HEK293 (cell line): ENCODE measurements around the gene ZMYM4.

Source experiments
- CTCF ChIA-PET: fragments of 350-600 bp; formaldehyde crosslinking; extraction: SDS; loops from one replicate; lab custom pipeline; 2021; ENCODE audit warnings: antibody characterized with exemption; lab: Yijun Ruan, JAX
- POLR2A ChIA-PET: fragments of 300-600 bp; formaldehyde crosslinking; extraction: SDS; loops from one replicate; lab custom pipeline; 2020; ENCODE audit warnings: antibody characterized with exemption, inconsistent platforms; lab: Yijun Ruan, JAX
- H3K27ac ChIP-seq: fragments of 200-500 bp; sonication (Bioruptor generic); 2 replicates; pipeline ENCODE4 v1.5.1; 2014; ENCODE audit warnings: low read depth, low read length, control low read depth, inconsistent platforms; ENCODE audit errors: extremely low read depth
- H3K36me3 ChIP-seq, 2 experiments: fragments of 200-500 bp in 1 of 2; sonication (Bioruptor generic) in 1 of 2; 1 replicate in 1 of 2; 2 replicates in 1 of 2; pipeline ENCODE4 v1.5.1; 2014 to 2017; ENCODE audit warnings: inconsistent platforms in 2 of 2, low read length in 2 of 2; ENCODE audit not compliant: control insufficient read depth in 2 of 2, insufficient read depth in 1 of 2
- H3K4me1 ChIP-seq: fragments of 200-500 bp; sonication (Bioruptor generic); 2 replicates; pipeline ENCODE4 v1.5.1; 2014; ENCODE audit warnings: mild to moderate bottlenecking, low read length, inconsistent platforms; ENCODE audit not compliant: control insufficient read depth, insufficient read depth
- H3K4me3 ChIP-seq: 2 replicates; pipeline ENCODE4 v1.5.1; 2011; ENCODE audit warnings: low read depth, mild to moderate bottlenecking, control low read depth, low read length, moderate library complexity
- H3K9me3 ChIP-seq: fragments of 200-500 bp; sonication (Bioruptor generic); 2 replicates; pipeline ENCODE4 v1.5.1; 2014; ENCODE audit warnings: low read depth, low read length, inconsistent platforms; ENCODE audit not compliant: control insufficient read depth, insufficient read depth
- EGR2 ChIP-seq: fragments of 450-650 bp; formaldehyde crosslinking; IDR thresholded peaks from 2 replicates; pipeline ENCODE4 v1.5.1; 2016; ENCODE audit warnings: low read depth, missing biosample characterization, missing genetic modification characterization
- GFI1B ChIP-seq: fragments of 450-650 bp; formaldehyde crosslinking; IDR thresholded peaks from 2 replicates; pipeline ENCODE4 v1.5.1; 2016; ENCODE audit warnings: missing biosample characterization, missing genetic modification characterization
- KLF10 ChIP-seq: fragments of 450-650 bp; IDR thresholded peaks from 2 replicates; pipeline ENCODE4 v1.5.1; 2018; ENCODE audit warnings: missing biosample characterization, mild to moderate bottlenecking, missing genetic modification characterization
- MZF1 ChIP-seq: fragments of 450-650 bp; formaldehyde crosslinking; IDR thresholded peaks from 2 replicates; pipeline ENCODE4 v1.5.1; 2017; ENCODE audit warnings: missing biosample characterization, missing genetic modification characterization, borderline replicate concordance
- ZNF16 ChIP-seq: fragments of 450-650 bp; formaldehyde crosslinking; IDR thresholded peaks from 2 replicates; pipeline ENCODE4 v1.5.1; 2016; ENCODE audit warnings: low read depth, missing biosample characterization, missing genetic modification characterization
- ZNF184 ChIP-seq: fragments of 450-650 bp; IDR thresholded peaks from 2 replicates; pipeline ENCODE4 v1.5.1; 2018; ENCODE audit warnings: missing biosample characterization, mild to moderate bottlenecking, missing genetic modification characterization
- ZNF211 ChIP-seq: fragments of 450-650 bp; formaldehyde crosslinking; IDR thresholded peaks from 2 replicates; pipeline ENCODE4 v1.5.1; 2016; ENCODE audit warnings: low read depth, missing biosample characterization, missing genetic modification characterization
- ZNF248 ChIP-seq: fragments of 450-650 bp; formaldehyde crosslinking; IDR thresholded peaks from 2 replicates; pipeline ENCODE4 v1.5.1; 2017; ENCODE audit warnings: missing biosample characterization, missing genetic modification characterization
- ZNF335 ChIP-seq: fragments of 450-650 bp; formaldehyde crosslinking; conservative IDR thresholded peaks from 2 replicates; pipeline ENCODE4 v1.5.1; 2016; ENCODE audit warnings: missing biosample characterization, missing genetic modification characterization
- ZNF366 ChIP-seq: fragments of 450-650 bp; formaldehyde crosslinking; conservative IDR thresholded peaks from 2 replicates; pipeline ENCODE4 v1.5.1; 2016; ENCODE audit warnings: missing biosample characterization, missing genetic modification characterization
- ZNF394 ChIP-seq: fragments of 450-650 bp; formaldehyde crosslinking; IDR thresholded peaks from 2 replicates; pipeline ENCODE4 v1.5.1; 2016; ENCODE audit warnings: missing biosample characterization, missing genetic modification characterization, mild to moderate bottlenecking, moderate library complexity, borderline replicate concordance
- ZNF416 ChIP-seq: fragments of 450-650 bp; formaldehyde crosslinking; IDR thresholded peaks from 2 replicates; pipeline ENCODE4 v1.5.1; 2016; ENCODE audit warnings: missing biosample characterization, missing genetic modification characterization
- ZNF510 ChIP-seq: fragments of 450-650 bp; formaldehyde crosslinking; IDR thresholded peaks from 2 replicates; pipeline ENCODE4 v1.5.1; 2018; ENCODE audit warnings: mild to moderate bottlenecking, missing genetic modification characterization, missing biosample characterization; ENCODE audit not compliant: insufficient replicate concordance
- ZNF571 ChIP-seq: fragments of 450-650 bp; formaldehyde crosslinking; IDR thresholded peaks from 2 replicates; pipeline ENCODE4 v1.5.0; 2017; ENCODE audit warnings: missing biosample characterization, missing genetic modification characterization
- ZNF610 ChIP-seq: fragments of 450-650 bp; formaldehyde crosslinking; IDR thresholded peaks from 2 replicates; pipeline ENCODE4 v1.5.1; 2016; ENCODE audit warnings: missing biosample characterization, missing genetic modification characterization, borderline replicate concordance
- ZNF654 ChIP-seq: fragments of 450-650 bp; formaldehyde crosslinking; IDR thresholded peaks from 2 replicates; pipeline ENCODE4 v1.5.1; 2016; ENCODE audit warnings: low read depth, missing biosample characterization, missing genetic modification characterization
- ZNF677 ChIP-seq: fragments of 450-650 bp; IDR thresholded peaks from 2 replicates; pipeline ENCODE4 v1.5.0; 2018; ENCODE audit warnings: missing biosample characterization, mild to moderate bottlenecking, missing genetic modification characterization, moderate library complexity
- ZNF777 ChIP-seq: fragments of 450-650 bp; formaldehyde crosslinking; IDR thresholded peaks from 2 replicates; pipeline ENCODE4 v1.5.1; 2017; ENCODE audit warnings: missing biosample characterization, missing genetic modification characterization, borderline replicate concordance
- TF ChIP-seq, protein P1 (sequence below): fragments of 450-650 bp; formaldehyde crosslinking; optimal IDR thresholded peaks from 2 replicates; pipeline ENCODE3; 2016; ENCODE audit warnings: missing biosample characterization, mild to moderate bottlenecking, missing genetic modification characterization
- TF ChIP-seq, protein P2 (sequence below): fragments of 450-650 bp; formaldehyde crosslinking; IDR thresholded peaks from 2 replicates; pipeline ENCODE4 v1.5.1; 2016; ENCODE audit warnings: missing biosample characterization, missing genetic modification characterization
- TF ChIP-seq, protein P3 (sequence below): fragments of 450-650 bp; formaldehyde crosslinking; IDR thresholded peaks from 2 replicates; pipeline ENCODE4 v1.5.1; 2017; ENCODE audit warnings: missing biosample characterization, missing genetic modification characterization
- TF ChIP-seq, protein P4 (sequence below): fragments of 450-650 bp; formaldehyde crosslinking; IDR thresholded peaks from 2 replicates; pipeline ENCODE4 v1.5.1; 2017; ENCODE audit warnings: missing biosample characterization, mild to moderate bottlenecking, missing genetic modification characterization, moderate library complexity
- TF ChIP-seq, protein P5 (sequence below): fragments of 450-650 bp; formaldehyde crosslinking; IDR thresholded peaks from 2 replicates; pipeline ENCODE4 v1.5.1; 2016; ENCODE audit warnings: missing biosample characterization, missing genetic modification characterization, low read depth
- TF ChIP-seq, protein P6 (sequence below): fragments of 450-650 bp; formaldehyde crosslinking; IDR thresholded peaks from 2 replicates; pipeline ENCODE4 v1.5.1; 2016; ENCODE audit warnings: missing biosample characterization, missing genetic modification characterization

Gene ZMYM4

DNA sequence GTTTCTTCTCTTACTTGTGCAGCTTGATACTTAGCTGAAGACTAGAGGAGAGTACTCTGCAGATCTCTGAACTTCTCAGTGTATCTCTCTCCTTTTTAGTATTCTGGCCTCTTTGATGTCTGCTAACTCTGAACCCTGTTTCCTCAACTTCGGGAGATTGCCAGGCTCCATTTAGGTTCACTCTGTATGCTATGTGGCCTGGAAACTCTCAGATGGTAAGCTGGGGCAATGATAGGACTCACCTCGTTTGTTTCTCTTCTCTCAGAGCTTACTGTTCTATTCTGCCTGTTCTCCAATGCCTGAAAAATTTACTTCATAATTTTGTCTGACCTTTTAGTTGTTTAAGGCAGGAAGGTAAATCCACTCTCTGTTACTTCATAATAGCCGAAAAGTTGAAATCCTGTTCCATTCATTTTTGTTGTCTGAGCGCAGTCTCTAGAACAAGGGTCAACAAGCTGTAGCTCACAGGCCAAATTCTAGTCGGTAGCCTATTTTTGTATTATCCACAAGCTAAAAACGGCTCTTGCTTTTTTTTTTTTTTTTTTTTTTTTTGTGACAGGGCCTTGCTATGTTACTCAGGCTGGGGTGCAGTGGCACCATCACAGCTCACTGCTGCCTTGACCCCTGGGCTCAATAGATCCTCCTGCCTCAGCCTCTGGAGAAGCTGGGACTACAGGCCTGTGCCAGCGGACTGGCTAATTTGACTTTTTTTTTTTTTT is 33.3 kb downstream of the ZMYM4 start:
- H3K9me3 ChIP-seq = no peaks in the 10 kb centered on the region
- no peak for TF ChIP-seq ZNF16 (tag by site-specific recombination)
- no peak for TF ChIP-seq ZNF184 (tag by site-specific recombination)
- TF ChIP-seq, protein P1, sequence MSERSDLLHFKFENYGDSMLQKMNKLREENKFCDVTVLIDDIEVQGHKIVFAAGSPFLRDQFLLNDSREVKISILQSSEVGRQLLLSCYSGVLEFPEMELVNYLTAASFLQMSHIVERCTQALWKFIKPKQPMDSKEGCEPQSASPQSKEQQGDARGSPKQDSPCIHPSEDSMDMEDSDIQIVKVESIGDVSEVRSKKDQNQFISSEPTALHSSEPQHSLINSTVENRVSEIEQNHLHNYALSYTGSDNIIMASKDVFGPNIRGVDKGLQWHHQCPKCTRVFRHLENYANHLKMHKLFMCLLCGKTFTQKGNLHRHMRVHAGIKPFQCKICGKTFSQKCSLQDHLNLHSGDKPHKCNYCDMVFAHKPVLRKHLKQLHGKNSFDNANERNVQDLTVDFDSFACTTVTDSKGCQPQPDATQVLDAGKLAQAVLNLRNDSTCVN (tag by site-specific recombination) = no peak
- TF ChIP-seq, protein P2, sequence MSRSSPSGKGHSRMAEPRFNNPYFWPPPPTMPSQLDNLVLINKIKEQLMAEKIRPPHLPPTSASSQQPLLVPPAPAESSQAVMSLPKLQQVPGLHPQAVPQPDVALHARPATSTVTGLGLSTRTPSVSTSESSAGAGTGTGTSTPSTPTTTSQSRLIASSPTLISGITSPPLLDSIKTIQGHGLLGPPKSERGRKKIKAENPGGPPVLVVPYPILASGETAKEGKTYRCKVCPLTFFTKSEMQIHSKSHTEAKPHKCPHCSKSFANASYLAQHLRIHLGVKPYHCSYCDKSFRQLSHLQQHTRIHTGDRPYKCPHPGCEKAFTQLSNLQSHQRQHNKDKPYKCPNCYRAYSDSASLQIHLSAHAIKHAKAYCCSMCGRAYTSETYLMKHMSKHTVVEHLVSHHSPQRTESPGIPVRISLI (tag by site-specific recombination) = peak; percentile 62; the same call in 1 of the 2 replicates
- TF ChIP-seq, protein P3, sequence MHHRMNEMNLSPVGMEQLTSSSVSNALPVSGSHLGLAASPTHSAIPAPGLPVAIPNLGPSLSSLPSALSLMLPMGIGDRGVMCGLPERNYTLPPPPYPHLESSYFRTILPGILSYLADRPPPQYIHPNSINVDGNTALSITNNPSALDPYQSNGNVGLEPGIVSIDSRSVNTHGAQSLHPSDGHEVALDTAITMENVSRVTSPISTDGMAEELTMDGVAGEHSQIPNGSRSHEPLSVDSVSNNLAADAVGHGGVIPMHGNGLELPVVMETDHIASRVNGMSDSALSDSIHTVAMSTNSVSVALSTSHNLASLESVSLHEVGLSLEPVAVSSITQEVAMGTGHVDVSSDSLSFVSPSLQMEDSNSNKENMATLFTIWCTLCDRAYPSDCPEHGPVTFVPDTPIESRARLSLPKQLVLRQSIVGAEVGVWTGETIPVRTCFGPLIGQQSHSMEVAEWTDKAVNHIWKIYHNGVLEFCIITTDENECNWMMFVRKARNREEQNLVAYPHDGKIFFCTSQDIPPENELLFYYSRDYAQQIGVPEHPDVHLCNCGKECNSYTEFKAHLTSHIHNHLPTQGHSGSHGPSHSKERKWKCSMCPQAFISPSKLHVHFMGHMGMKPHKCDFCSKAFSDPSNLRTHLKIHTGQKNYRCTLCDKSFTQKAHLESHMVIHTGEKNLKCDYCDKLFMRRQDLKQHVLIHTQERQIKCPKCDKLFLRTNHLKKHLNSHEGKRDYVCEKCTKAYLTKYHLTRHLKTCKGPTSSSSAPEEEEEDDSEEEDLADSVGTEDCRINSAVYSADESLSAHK (tag by site-specific recombination) = peak; percentile 44; the same call in 1 of the 2 replicates
- TF ChIP-seq, protein P4, sequence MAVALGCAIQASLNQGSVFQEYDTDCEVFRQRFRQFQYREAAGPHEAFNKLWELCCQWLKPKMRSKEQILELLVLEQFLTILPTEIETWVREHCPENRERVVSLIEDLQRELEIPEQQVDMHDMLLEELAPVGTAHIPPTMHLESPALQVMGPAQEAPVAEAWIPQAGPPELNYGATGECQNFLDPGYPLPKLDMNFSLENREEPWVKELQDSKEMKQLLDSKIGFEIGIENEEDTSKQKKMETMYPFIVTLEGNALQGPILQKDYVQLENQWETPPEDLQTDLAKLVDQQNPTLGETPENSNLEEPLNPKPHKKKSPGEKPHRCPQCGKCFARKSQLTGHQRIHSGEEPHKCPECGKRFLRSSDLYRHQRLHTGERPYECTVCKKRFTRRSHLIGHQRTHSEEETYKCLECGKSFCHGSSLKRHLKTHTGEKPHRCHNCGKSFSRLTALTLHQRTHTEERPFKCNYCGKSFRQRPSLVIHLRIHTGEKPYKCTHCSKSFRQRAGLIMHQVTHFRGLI (tag by site-specific recombination) = no peak
- no peak for TF ChIP-seq KLF10 (tag by site-specific recombination)
- TF ChIP-seq ZNF610 = no peak
- TF ChIP-seq, protein P5, sequence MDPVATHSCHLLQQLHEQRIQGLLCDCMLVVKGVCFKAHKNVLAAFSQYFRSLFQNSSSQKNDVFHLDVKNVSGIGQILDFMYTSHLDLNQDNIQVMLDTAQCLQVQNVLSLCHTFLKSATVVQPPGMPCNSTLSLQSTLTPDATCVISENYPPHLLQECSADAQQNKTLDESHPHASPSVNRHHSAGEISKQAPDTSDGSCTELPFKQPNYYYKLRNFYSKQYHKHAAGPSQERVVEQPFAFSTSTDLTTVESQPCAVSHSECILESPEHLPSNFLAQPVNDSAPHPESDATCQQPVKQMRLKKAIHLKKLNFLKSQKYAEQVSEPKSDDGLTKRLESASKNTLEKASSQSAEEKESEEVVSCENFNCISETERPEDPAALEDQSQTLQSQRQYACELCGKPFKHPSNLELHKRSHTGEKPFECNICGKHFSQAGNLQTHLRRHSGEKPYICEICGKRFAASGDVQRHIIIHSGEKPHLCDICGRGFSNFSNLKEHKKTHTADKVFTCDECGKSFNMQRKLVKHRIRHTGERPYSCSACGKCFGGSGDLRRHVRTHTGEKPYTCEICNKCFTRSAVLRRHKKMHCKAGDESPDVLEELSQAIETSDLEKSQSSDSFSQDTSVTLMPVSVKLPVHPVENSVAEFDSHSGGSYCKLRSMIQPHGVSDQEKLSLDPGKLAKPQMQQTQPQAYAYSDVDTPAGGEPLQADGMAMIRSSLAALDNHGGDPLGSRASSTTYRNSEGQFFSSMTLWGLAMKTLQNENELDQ = no peak
- TF ChIP-seq, protein P6, sequence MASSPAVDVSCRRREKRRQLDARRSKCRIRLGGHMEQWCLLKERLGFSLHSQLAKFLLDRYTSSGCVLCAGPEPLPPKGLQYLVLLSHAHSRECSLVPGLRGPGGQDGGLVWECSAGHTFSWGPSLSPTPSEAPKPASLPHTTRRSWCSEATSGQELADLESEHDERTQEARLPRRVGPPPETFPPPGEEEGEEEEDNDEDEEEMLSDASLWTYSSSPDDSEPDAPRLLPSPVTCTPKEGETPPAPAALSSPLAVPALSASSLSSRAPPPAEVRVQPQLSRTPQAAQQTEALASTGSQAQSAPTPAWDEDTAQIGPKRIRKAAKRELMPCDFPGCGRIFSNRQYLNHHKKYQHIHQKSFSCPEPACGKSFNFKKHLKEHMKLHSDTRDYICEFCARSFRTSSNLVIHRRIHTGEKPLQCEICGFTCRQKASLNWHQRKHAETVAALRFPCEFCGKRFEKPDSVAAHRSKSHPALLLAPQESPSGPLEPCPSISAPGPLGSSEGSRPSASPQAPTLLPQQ (tag by site-specific recombination) = no peak
- no peak overlapping the region for H3K4me3 ChIP-seq
- H3K36me3 ChIP-seq = peaks cover 19 to 48% of the 10 kb centered on the region in 2 experiments; a peak in 2 of 3 replicates
- no peaks in the 10 kb centered on the region for H3K4me1 ChIP-seq
- CTCF ChIA-PET = interaction anchor here (0.6 kb wide), 1 partner anchor 151 kb away, joined by 3 read pairs; no protein-coding TSS in a partner anchor
- POLR2A ChIA-PET = no interaction called here
- H3K27ac ChIP-seq = no peak overlapping the region

DNA sequence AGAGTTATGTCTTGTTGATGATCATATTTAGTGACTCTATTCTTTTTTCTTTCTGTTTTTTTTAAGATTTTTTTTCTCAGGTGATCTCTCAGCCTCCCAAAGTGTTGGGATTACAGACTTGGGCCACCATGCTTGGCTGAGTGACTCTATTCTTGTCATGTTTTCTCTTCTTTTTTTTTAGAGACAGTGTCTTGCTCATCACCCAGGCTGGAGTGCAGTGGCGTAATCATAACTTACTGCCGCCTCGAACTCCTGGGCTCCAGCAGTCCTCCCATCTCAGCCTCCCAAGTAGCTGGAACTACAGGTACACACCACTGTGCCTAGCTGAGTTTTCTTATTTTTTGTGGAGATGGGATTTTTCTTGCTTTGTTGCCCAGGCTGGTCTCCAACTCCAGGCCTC is 36.9 kb downstream of the ZMYM4 start:
- ChIA-PET POLR2A (no interaction called here), CTCF (no interaction called here)
- no peak overlapping the region for H3K27ac ChIP-seq
- no peak overlapping the region for H3K4me3 ChIP-seq
- peaks cover 24 to 36% of the 10 kb centered on the region in 2 experiments; a peak in 2 of 3 replicates for H3K36me3 ChIP-seq
- H3K9me3 ChIP-seq = no peaks in the 10 kb centered on the region
- H3K4me1 ChIP-seq = no peaks in the 10 kb centered on the region
- TF ChIP-seq ZNF677 (tag by site-specific recombination) = no peak
- TF ChIP-seq ZNF335 (tag by site-specific recombination) = no peak
- no peak for TF ChIP-seq GFI1B (tag by site-specific recombination)
- TF ChIP-seq ZNF777 (tag by site-specific recombination) = no peak
- TF ChIP-seq ZNF654 (tag by site-specific recombination) = no peak
- TF ChIP-seq MZF1 (tag by site-specific recombination) = no peak
- TF ChIP-seq ZNF416 (tag by site-specific recombination) = no peak
- no peak for TF ChIP-seq ZNF394
- TF ChIP-seq ZNF510 (tag by site-specific recombination) = no peak
- TF ChIP-seq ZNF211 = no peak
- TF ChIP-seq EGR2 (tag by site-specific recombination) = no peak
- TF ChIP-seq ZNF366 = no peak
- no peak for TF ChIP-seq ZNF248
- TF ChIP-seq ZNF571 (tag by site-specific recombination) = no peak
